ENCODE measurements around the gene ASIC4.
A peak's percentile ranks its signal among the peaks of the same experiment; 100 is the strongest.

Gene ASIC4

GRCh38 chr2:219570924-219571310, 56.6 kb downstream of the ASIC4 start:
- DNase-seq: no peak

GRCh38 chr2:219571311-219572236, 57.3 kb downstream of the ASIC4 start, which contains the start of gene OBSL1:
Gene OBSL1 (minus strand): TSS chr2:219571539. CDS start chr2:219571232, 307 bp downstream.
- peak; percentile 17 for DNase-seq

- DNase-seq: no peak
These were observed 58.1 kb downstream of the ASIC4 start, which contains the start of gene INHA for GRCh38 chr2:219572237-219573001. Gene INHA (plus strand): TSS chr2:219572310. CDS start chr2:219572375, 65 bp downstream.

GRCh38 chr2:219573166-219573565, 58.9 kb downstream of the ASIC4 start:
- DNase-seq: no peak

GRCh38 chr2:219574484-219575311, 60.4 kb downstream of the ASIC4 start:
- DNase-seq: no peak

- DNase-seq: no peak
These were observed 61.6 kb downstream of the ASIC4 start for GRCh38 chr2:219575566-219576504.

GRCh38 chr2:219576505-219577388, 62.5 kb downstream of the ASIC4 start:
- no peak for DNase-seq

- DNase-seq: peak; percentile 68
These were observed 64.7 kb downstream of the ASIC4 start for GRCh38 chr2:219578811-219579613.

GRCh38 chr2:219581346-219581745, 67.1 kb downstream of the ASIC4 start:
- DNase-seq: no peak

Measured in suppressor macrophage treated with lipopolysaccharide for 4 hours (primary cell).